BE2C (cell line): Measurements from ENCODE around the gene GPA33.

Source experiments
- DNase-seq: peaks from one replicate; pipeline ENCODE4 v3.0.0-alpha.2; 2020
- H3K27me3 ChIP-seq: fragments of 250-450 bp; sonication (Bioruptor Pico); 2 replicates; pipeline ENCODE4 v1.5.1; 2020; ENCODE audit warnings: mild to moderate bottlenecking
- H3K36me3 ChIP-seq: fragments of 250-450 bp; sonication (Bioruptor Pico); 2 replicates; pipeline ENCODE4 v1.5.1; 2020; ENCODE audit warnings: mild to moderate bottlenecking
- H3K4me1 ChIP-seq: fragments of 250-450 bp; sonication (Bioruptor Pico); 2 replicates; pipeline ENCODE4 v1.5.1; 2020
- H3K4me3 ChIP-seq: 2 replicates; pipeline ENCODE4 v1.5.1; 2011; ENCODE audit warnings: low read depth, low read length
- H3K9me3 ChIP-seq: fragments of 250-450 bp; sonication (Bioruptor Pico); 2 replicates; pipeline ENCODE4 v1.5.1; 2020
- TF ChIP-seq, protein P1 (sequence below): IDR thresholded peaks from 2 replicates; pipeline ENCODE4 v1.5.1; 2012; ENCODE audit warnings: mild to moderate bottlenecking, low read depth, low read length

The GPA33 gene

DNA sequence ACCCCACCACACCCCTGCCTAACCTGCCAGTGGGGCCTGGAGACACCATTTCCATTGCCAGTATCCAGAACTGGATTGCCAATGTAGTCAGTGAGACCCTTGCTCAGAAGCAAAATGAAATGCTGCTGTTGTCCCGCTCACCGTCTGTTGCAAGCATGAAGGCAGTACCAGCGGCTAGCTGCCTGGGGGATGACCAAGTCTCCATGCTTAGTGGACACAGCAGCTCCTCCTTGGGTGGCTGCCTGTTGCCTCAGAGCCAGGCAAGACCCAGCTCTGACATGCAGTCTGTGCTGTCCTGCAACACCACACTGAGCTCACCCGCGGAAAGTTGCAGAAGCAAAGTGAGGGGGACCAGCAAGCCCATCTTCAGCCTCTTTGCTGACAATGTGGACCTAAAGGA is 37.1 kb upstream of the GPA33 start:
- H3K27me3 ChIP-seq: peaks cover 17% of the 10 kb centered on the region; the same call in 1 of the 2 replicates
- no peaks in the 10 kb centered on the region for H3K9me3 ChIP-seq
- no peak for DNase-seq
- H3K4me3 ChIP-seq: no peak overlapping the region
- TF ChIP-seq, protein P1, sequence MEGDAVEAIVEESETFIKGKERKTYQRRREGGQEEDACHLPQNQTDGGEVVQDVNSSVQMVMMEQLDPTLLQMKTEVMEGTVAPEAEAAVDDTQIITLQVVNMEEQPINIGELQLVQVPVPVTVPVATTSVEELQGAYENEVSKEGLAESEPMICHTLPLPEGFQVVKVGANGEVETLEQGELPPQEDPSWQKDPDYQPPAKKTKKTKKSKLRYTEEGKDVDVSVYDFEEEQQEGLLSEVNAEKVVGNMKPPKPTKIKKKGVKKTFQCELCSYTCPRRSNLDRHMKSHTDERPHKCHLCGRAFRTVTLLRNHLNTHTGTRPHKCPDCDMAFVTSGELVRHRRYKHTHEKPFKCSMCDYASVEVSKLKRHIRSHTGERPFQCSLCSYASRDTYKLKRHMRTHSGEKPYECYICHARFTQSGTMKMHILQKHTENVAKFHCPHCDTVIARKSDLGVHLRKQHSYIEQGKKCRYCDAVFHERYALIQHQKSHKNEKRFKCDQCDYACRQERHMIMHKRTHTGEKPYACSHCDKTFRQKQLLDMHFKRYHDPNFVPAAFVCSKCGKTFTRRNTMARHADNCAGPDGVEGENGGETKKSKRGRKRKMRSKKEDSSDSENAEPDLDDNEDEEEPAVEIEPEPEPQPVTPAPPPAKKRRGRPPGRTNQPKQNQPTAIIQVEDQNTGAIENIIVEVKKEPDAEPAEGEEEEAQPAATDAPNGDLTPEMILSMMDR: no peak
- no peaks in the 10 kb centered on the region for H3K36me3 ChIP-seq
- no peaks in the 10 kb centered on the region for H3K4me1 ChIP-seq

DNA sequence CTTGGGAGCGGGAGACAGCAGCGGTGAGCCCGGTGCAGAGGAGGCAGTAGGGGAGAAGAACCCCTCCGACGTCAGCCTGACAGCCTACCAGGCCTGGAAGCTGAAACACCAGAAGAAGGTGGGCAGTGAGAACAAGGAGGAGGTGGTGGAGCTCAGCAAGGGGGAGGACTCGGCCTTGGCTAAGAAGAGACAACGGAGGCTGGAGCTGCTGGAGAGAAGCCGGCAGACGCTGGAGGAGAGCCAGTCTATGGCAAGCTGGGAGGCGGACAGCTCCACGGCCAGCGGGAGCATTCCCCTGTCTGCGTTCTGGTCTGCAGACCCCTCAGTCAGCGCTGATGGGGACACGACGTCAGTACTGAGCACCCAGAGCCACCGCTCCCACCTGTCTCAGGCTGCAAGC is 36.6 kb upstream of the GPA33 start:
- H3K4me3 ChIP-seq: no peak overlapping the region
- no peaks in the 10 kb centered on the region for H3K36me3 ChIP-seq
- H3K9me3 ChIP-seq: no peaks in the 10 kb centered on the region
- no peak for DNase-seq
- no peaks in the 10 kb centered on the region for H3K4me1 ChIP-seq
- TF ChIP-seq, protein P1: no peak
- peaks cover 17% of the 10 kb centered on the region; the same call in 1 of the 2 replicates for H3K27me3 ChIP-seq

DNA sequence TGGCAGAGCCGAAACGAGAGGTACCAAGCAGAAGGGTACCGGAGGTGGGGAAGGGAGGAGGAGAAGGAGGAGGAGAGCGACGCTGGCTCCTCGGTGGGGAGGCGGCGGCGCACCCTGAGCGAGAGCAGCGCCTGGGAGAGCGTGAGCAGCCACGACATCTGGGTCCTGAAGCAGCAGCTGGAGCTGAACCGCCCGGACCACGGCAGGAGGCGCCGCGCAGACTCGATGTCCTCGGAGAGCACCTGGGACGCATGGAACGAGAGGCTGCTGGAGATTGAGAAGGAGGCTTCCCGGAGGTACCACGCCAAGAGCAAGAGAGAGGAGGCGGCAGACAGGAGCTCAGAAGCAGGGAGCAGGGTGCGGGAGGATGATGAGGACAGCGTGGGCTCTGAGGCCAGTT is 36.1 kb upstream of the GPA33 start:
- no peaks in the 10 kb centered on the region for H3K9me3 ChIP-seq
- H3K4me3 ChIP-seq: no peak overlapping the region
- no peaks in the 10 kb centered on the region for H3K4me1 ChIP-seq
- H3K27me3 ChIP-seq: peaks cover 17% of the 10 kb centered on the region; the same call in 1 of the 2 replicates
- DNase-seq: no peak
- no peaks in the 10 kb centered on the region for H3K36me3 ChIP-seq
- TF ChIP-seq, protein P1: no peak

DNA sequence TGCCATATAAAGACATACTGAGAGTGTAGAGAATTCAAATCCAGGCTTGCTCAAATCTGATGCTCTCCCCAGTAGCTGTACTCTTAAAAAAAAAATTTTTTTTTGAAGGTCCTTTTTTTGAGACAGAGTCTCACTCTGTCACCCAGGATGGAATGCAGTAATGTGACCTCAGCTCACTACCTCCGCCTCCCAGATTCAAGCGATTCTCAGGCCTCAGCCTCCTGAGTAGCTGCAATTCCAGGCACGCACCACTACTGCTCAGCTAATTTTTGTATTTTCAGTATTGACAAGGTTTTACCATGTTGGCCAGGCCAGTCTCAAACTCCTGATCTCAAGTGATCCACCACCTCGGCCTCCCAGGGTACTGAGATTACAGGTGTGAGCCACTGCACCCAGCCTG is 32.4 kb upstream of the GPA33 start:
- H3K36me3 ChIP-seq: no peaks in the 10 kb centered on the region
- peaks cover 5% of the 10 kb centered on the region; the same call in 1 of the 2 replicates for H3K27me3 ChIP-seq
- H3K4me1 ChIP-seq: no peaks in the 10 kb centered on the region
- no peaks in the 10 kb centered on the region for H3K9me3 ChIP-seq
- DNase-seq: no peak
- no peak overlapping the region for H3K4me3 ChIP-seq
- TF ChIP-seq, protein P1: no peak

DNA sequence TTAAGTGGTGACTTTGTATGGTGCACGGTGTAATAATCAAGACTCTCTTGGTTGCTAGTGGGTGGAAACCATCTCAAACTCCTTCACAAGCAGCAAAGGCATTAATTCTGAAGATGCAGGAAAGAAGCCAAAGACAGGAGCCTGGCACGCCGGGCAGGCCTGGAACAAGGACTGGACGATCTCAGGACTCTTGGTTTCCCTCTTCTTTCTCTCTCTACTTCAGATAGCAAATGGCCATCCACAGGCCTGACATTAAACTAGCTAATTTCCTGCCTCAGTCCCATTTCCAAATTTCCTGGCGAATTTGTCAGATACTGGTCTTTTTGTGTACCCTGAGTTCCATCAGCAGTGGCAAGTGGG is 31.9 kb upstream of the GPA33 start:
- no peaks in the 10 kb centered on the region for H3K36me3 ChIP-seq
- no peak for DNase-seq
- H3K4me1 ChIP-seq: no peaks in the 10 kb centered on the region
- no peak overlapping the region for H3K4me3 ChIP-seq
- H3K9me3 ChIP-seq: no peaks in the 10 kb centered on the region
- peaks cover 3% of the 10 kb centered on the region; the same call in 1 of the 2 replicates for H3K27me3 ChIP-seq
- TF ChIP-seq, protein P1: no peak

DNA sequence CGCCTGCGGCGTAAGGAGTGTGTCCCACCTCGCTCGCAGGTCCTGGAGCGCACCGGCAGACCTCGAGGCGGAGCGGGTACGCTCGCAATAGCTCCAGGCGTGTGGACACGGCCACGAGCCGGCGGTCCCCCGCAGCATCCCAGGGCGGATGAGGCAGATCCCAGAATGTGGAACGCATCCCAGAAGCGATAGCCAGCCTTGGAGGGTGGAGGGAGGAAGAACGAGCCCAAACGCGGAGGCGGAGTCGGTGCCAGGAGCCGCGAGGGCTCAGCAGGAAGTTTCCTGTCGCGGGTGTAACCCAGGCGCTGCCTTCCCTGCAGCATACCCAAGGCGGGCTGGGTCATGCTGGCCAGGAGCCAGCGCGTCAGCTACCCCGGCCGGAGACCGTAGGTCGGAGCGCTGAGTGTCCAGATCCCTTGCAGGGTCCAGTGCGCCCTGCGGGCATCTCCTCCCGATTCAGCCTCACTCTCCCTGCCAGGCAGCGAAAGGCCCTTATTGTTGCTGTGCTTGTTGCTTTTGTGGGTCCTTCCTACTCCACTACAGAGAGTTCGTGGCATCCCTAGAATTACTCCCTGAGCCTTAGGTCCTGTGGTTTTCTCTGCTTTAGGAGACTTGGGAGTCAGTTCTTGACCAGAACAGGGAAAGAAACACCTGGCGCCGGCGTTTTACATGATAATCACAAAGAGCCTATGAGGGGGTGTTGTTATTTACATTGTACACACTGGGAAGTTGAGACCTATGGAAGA is 31.4 kb upstream of the GPA33 start:
- TF ChIP-seq, protein P1: no peak
- no peaks in the 10 kb centered on the region for H3K9me3 ChIP-seq
- peak overlapping the region; percentile 59 for H3K4me3 ChIP-seq
- H3K36me3 ChIP-seq: no peaks in the 10 kb centered on the region
- DNase-seq: peak; percentile 58
- no peaks in the 10 kb centered on the region for H3K27me3 ChIP-seq
- no peaks in the 10 kb centered on the region for H3K4me1 ChIP-seq
